WERI-Rb-1 (cell line): Measurements from ENCODE around the gene ZNF236.

Source experiments
- DNase-seq: peaks from one replicate; pipeline ENCODE4 v3.0.0-alpha.2; 2020
- H3K27ac ChIP-seq: fragments of 250-450 bp; sonication (Bioruptor Pico); 2 replicates; pipeline ENCODE4 v1.5.1; 2020; ENCODE audit warnings: mild to moderate bottlenecking, moderate library complexity
- H3K27me3 ChIP-seq: fragments of 250-450 bp; sonication (Bioruptor Pico); 2 replicates; pipeline ENCODE4 v1.5.1; 2021; ENCODE audit warnings: mild to moderate bottlenecking, low read depth, moderate library complexity; ENCODE audit not compliant: insufficient read depth, severe bottlenecking
- H3K36me3 ChIP-seq: fragments of 250-450 bp; sonication (Bioruptor Pico); 2 replicates; pipeline ENCODE4 v1.5.1; 2020; ENCODE audit warnings: mild to moderate bottlenecking, moderate library complexity
- H3K4me3 ChIP-seq: 2 replicates; pipeline ENCODE4 v1.5.1; 2011; ENCODE audit warnings: low read depth, mild to moderate bottlenecking, control low read depth, low read length
- H3K9me3 ChIP-seq: fragments of 250-450 bp; sonication (Bioruptor Pico); 2 replicates; pipeline ENCODE4 v1.5.1; 2021; ENCODE audit warnings: mild to moderate bottlenecking, moderate library complexity; ENCODE audit not compliant: severe bottlenecking
- CTCF ChIP-seq: IDR thresholded peaks from 2 replicates; pipeline ENCODE4 v1.5.1; 2011; ENCODE audit warnings: low read depth, mild to moderate bottlenecking, control low read depth, inconsistent platforms, low read length

ZNF236 gene

GRCh38 chr18:77008006-77008405 is 185.6 kb downstream of the ZNF236 start:
- no peaks in the 10 kb centered on the region for H3K9me3 ChIP-seq
- H3K27me3 ChIP-seq = no peaks in the 10 kb centered on the region
- H3K4me3 ChIP-seq = no peak overlapping the region
- no peaks in the 10 kb centered on the region for H3K36me3 ChIP-seq
- no peak overlapping the region for H3K27ac ChIP-seq
- no peak for TF ChIP-seq CTCF
- no peak for DNase-seq

GRCh38 chr18:77008576-77009315 is 186.4 kb downstream of the ZNF236 start:
- no peaks in the 10 kb centered on the region for H3K27me3 ChIP-seq
- no peak overlapping the region for H3K4me3 ChIP-seq
- H3K9me3 ChIP-seq = no peaks in the 10 kb centered on the region
- TF ChIP-seq CTCF = no peak
- DNase-seq = no peak
- no peak overlapping the region for H3K27ac ChIP-seq
- H3K36me3 ChIP-seq = no peaks in the 10 kb centered on the region

- H3K9me3 ChIP-seq = no peaks in the 10 kb centered on the region
- no peak overlapping the region for H3K4me3 ChIP-seq
- H3K27ac ChIP-seq = no peak overlapping the region
- H3K36me3 ChIP-seq = no peaks in the 10 kb centered on the region
- no peaks in the 10 kb centered on the region for H3K27me3 ChIP-seq
- TF ChIP-seq CTCF = no peak
- DNase-seq = no peak
Observed at GRCh38 chr18:77009675-77010074, 187.3 kb downstream of the ZNF236 start.

- TF ChIP-seq CTCF = no peak
- Histone ChIP-seq H3K27ac (no peak overlapping the region), H3K4me3 (no peak overlapping the region), H3K36me3 (no peaks in the 10 kb centered on the region), H3K9me3 (no peaks in the 10 kb centered on the region), H3K27me3 (no peaks in the 10 kb centered on the region)
- no peak for DNase-seq
Observed at GRCh38 chr18:77012120-77012519, 189.8 kb downstream of the ZNF236 start.

GRCh38 chr18:77012806-77013541 is 190.6 kb downstream of the ZNF236 start:
- DNase-seq = no peak
- Histone ChIP-seq H3K36me3 (no peaks in the 10 kb centered on the region), H3K4me3 (no peak overlapping the region), H3K27me3 (no peaks in the 10 kb centered on the region), H3K27ac (no peak overlapping the region), H3K9me3 (no peaks in the 10 kb centered on the region)
- TF ChIP-seq CTCF = no peak
